ENCODE data around the gene SLC7A8.
"Not testable (repeated sequence)": the region's sequence is repeated elsewhere in the genome, so short reads cannot be mapped to it uniquely, and the experiment has no call there.

SLC7A8 gene

DNA sequence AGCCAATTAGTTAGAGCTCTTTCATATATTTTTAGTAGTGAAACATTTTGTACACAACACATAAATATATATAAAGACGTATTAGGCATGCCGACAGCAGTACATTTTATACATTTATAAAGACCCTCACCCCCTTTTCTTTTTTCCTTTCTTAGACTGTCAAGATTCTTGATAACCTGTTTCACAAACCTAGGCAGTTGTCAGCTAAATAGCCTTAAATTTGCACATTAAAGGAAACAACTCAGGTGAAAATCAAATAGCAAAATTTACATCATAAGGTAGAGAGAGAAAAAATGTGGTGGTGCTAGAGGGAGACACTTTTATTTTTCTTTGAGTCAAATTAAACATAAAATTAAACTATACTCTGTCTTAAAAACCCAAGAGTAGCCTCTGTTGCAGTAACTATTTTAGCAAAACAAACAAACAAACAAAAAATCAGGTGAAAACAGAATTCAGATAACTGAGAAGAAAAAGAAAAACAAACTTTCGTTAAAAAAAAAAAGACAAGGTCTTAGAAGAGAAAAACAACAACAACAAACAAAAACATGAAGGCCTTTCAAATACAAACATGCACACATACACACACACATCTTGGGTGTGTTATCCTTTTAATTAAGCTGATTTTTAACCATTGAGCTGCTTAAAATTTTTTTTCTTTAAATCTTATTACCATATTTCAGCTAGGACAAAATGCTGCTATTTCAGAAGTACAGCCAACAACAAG, 23.1 kb upstream of the SLC7A8 start:
- H3K36me3 ChIP-seq (ENCODE audit: control insufficient read depth, insufficient read depth, low read length), result no peaks in the 10 kb centered on the region
- H3K4me1 ChIP-seq (ENCODE audit: control insufficient read depth, insufficient read depth, low read length), result peaks cover 16% of the 10 kb centered on the region
- H3K9me3 ChIP-seq (ENCODE audit: control insufficient read depth, insufficient read depth, low read length), result no peaks in the 10 kb centered on the region
- no peak overlapping the region for H3K4me3 ChIP-seq (ENCODE audit: low read depth, low read length)
- H3K27me3 ChIP-seq (ENCODE audit: control insufficient read depth, insufficient read depth, low read length), result no peaks in the 10 kb centered on the region
- H3K9ac ChIP-seq (ENCODE audit: low read depth, low read length), result no peak overlapping the region

DNA sequence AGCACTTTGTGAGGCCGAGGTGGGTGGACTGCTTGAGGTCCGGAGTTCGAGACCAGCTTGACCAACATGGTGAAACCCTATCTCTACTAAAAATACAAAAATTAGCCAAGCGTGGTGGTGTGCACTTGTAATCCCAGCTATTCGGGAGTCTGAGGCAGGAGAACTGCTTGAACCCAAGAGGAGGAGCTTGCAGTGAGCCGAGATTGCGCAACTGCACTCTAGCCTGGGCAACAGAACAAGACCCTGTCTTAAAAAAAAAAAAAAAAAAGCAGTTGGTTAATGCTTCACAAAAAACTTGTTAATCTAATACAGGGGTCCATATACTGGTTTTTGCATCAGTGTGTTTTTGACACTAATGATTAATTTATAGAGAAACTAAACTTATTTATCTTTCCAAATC, 18.5 kb upstream of the SLC7A8 start:
- Histone ChIP-seq H3K27me3 (ENCODE audit: control insufficient read depth, insufficient read depth, low read length) (no peaks in the 10 kb centered on the region), H3K4me3 (ENCODE audit: low read depth, low read length) (no peak overlapping the region), H3K36me3 (ENCODE audit: control insufficient read depth, insufficient read depth, low read length) (no peaks in the 10 kb centered on the region), H3K9me3 (ENCODE audit: control insufficient read depth, insufficient read depth, low read length) (no peaks in the 10 kb centered on the region), H3K4me1 (ENCODE audit: control insufficient read depth, insufficient read depth, low read length) (peaks cover 16% of the 10 kb centered on the region), H3K9ac (ENCODE audit: low read depth, low read length) (no peak overlapping the region)

- not testable (repeated sequence) for H3K36me3 ChIP-seq (ENCODE audit: control insufficient read depth, insufficient read depth, low read length); H3K4me3 ChIP-seq (ENCODE audit: low read depth, low read length); H3K27me3 ChIP-seq (ENCODE audit: control insufficient read depth, insufficient read depth, low read length); H3K9ac ChIP-seq (ENCODE audit: low read depth, low read length); H3K9me3 ChIP-seq (ENCODE audit: control insufficient read depth, insufficient read depth, low read length)
- peaks cover 15% of the 10 kb centered on the region for H3K4me1 ChIP-seq (ENCODE audit: control insufficient read depth, insufficient read depth, low read length)
Measured at GRCh38 chr14:23199141-23199540, 15.7 kb upstream of the SLC7A8 start.

DNA sequence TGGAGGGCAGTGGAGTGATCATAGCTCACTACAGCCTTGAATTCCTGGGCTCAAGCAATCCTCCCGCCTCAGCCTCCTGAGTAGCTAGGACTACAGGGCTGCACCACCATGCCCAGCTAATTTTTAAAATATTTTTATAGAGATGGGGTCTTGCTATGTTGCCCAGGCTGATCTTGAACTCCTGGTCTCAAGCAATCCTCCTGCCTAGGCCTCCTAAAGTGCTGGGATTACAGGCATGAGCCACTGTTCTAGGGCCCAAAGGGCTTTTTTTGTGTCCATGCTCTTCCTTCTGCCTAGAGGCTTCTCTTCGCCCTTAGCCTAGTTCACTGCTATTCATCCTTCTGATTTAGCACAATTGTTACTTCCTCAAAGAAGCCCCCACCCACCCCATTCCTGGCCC, 13.0 kb upstream of the SLC7A8 start:
- peaks cover 15% of the 10 kb centered on the region for H3K4me1 ChIP-seq (ENCODE audit: control insufficient read depth, insufficient read depth, low read length)
- not testable (repeated sequence) for H3K9me3 ChIP-seq (ENCODE audit: control insufficient read depth, insufficient read depth, low read length); H3K27me3 ChIP-seq (ENCODE audit: control insufficient read depth, insufficient read depth, low read length); H3K9ac ChIP-seq (ENCODE audit: low read depth, low read length); H3K4me3 ChIP-seq (ENCODE audit: low read depth, low read length); H3K36me3 ChIP-seq (ENCODE audit: control insufficient read depth, insufficient read depth, low read length)

DNA sequence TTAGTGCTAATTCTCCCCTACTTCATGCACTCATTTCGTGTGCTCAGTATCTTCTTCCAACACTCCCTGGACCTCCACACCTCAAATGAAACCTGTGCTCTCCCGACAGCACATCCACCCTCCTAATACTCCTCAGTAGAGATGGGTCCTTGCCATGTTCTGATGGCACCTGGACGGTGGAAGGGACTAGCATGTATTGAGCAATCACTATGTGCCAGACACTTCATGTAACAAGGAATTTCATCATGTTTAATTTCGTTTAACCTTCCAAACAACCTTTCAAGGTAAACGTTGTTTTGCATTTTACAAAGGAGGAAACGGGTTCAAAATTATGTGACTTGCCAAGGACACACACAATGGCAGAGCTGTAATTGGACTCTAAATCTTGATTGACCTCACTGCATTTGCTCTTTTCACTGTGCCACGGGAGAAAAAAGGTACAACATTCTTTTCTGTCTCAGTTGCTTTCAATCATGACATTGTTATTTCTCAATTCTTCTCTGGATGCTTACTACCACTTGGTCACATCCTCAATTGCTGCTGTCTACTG, 12.2 kb upstream of the SLC7A8 start:
- Histone ChIP-seq H3K4me3 (ENCODE audit: low read depth, low read length) (no peak overlapping the region), H3K9ac (ENCODE audit: low read depth, low read length) (no peak overlapping the region), H3K36me3 (ENCODE audit: control insufficient read depth, insufficient read depth, low read length) (no peaks in the 10 kb centered on the region), H3K4me1 (ENCODE audit: control insufficient read depth, insufficient read depth, low read length) (peaks cover 15% of the 10 kb centered on the region), H3K9me3 (ENCODE audit: control insufficient read depth, insufficient read depth, low read length) (no peaks in the 10 kb centered on the region), H3K27me3 (ENCODE audit: control insufficient read depth, insufficient read depth, low read length) (no peaks in the 10 kb centered on the region)

DNA sequence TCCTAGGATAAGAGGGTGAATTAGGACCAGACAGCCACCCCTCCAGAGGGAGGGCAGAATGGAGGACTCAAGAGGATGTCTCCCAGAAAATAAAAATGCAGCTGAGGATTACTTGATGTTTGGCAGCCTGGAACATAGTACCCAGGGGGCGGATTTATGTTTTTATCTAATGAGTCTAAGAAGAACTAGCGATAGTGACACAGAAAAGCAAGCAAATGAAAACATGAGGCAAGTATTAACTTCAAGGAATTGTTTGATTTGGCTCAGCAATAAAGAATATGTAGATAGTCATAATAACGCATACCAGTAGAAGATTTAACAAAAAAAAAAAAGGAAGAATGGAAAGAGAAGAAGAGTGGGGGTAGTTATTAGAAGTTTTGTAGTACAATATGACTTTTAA, 10.0 kb upstream of the SLC7A8 start:
- H3K36me3 ChIP-seq (ENCODE audit: control insufficient read depth, insufficient read depth, low read length), result no peaks in the 10 kb centered on the region
- peaks cover 4% of the 10 kb centered on the region for H3K4me1 ChIP-seq (ENCODE audit: control insufficient read depth, insufficient read depth, low read length)
- no peak overlapping the region for H3K4me3 ChIP-seq (ENCODE audit: low read depth, low read length)
- H3K9me3 ChIP-seq (ENCODE audit: control insufficient read depth, insufficient read depth, low read length), result no peaks in the 10 kb centered on the region
- H3K9ac ChIP-seq (ENCODE audit: low read depth, low read length), result no peak overlapping the region
- no peaks in the 10 kb centered on the region for H3K27me3 ChIP-seq (ENCODE audit: control insufficient read depth, insufficient read depth, low read length)

DNA sequence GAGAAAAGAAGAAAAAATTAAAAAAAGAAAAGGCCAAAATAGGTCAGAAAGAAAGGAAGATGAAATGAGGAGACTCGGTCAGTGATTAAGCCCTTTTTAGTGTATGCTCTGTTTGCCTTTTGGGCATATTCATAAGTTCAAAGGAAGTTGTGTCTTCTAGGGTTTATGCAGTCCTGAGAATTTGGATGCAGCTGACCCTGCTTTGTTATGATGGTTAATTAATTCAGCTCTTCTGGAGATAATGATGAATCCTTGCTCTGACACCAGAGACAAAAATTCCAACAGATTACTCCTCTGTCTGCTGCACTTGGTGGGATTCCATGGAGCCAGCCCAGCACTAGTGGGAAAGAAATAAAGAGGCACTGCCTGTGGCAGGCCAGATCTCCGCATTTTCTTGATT, 4.5 kb upstream of the SLC7A8 start:
- Histone ChIP-seq H3K9me3 (ENCODE audit: control insufficient read depth, insufficient read depth, low read length) (no peaks in the 10 kb centered on the region), H3K9ac (ENCODE audit: low read depth, low read length) (no peak overlapping the region), H3K27me3 (ENCODE audit: control insufficient read depth, insufficient read depth, low read length) (no peaks in the 10 kb centered on the region), H3K4me3 (ENCODE audit: low read depth, low read length) (no peak overlapping the region), H3K4me1 (ENCODE audit: control insufficient read depth, insufficient read depth, low read length) (peaks cover 4% of the 10 kb centered on the region), H3K36me3 (ENCODE audit: control insufficient read depth, insufficient read depth, low read length) (no peaks in the 10 kb centered on the region)

DNA sequence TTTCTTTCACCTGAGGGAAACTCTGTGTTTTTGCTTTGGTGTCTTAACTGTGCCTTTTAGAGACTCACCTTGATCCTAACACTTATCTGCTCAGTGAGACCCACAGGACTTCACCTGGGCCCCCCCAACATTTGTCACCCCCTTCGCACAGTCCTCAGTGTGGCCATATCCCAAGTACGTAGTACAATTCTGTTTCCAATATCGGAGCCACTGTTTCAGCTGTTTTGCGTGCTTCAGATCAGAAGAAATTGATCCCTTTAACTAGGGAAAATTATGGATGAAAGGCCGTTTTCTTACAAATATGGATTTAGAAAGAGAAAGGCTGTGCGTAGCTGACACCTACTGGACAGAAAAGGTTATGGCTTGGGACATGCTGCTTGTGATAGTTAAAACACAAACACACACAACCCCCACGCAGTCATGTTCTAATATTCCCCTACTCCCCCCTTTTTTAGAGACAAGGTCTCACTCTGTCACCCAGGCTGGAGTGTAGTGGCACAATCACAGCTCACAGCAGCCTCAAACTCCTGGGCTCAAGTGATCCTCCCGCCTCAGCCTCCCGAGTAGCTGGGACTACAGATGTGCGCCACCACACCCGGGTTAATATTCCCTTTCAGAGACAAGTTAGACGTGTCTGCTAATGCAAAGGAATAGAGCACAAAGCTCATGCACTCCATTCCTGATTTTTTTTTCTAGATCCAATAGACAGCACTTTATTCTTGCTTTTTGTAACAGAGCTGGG, 3.6 kb upstream of the SLC7A8 start:
- Histone ChIP-seq H3K4me3 (ENCODE audit: low read depth, low read length) (no peak overlapping the region), H3K27me3 (ENCODE audit: control insufficient read depth, insufficient read depth, low read length) (no peaks in the 10 kb centered on the region), H3K9me3 (ENCODE audit: control insufficient read depth, insufficient read depth, low read length) (no peaks in the 10 kb centered on the region), H3K36me3 (ENCODE audit: control insufficient read depth, insufficient read depth, low read length) (no peaks in the 10 kb centered on the region), H3K4me1 (ENCODE audit: control insufficient read depth, insufficient read depth, low read length) (peaks cover 4% of the 10 kb centered on the region), H3K9ac (ENCODE audit: low read depth, low read length) (no peak overlapping the region)

DNA sequence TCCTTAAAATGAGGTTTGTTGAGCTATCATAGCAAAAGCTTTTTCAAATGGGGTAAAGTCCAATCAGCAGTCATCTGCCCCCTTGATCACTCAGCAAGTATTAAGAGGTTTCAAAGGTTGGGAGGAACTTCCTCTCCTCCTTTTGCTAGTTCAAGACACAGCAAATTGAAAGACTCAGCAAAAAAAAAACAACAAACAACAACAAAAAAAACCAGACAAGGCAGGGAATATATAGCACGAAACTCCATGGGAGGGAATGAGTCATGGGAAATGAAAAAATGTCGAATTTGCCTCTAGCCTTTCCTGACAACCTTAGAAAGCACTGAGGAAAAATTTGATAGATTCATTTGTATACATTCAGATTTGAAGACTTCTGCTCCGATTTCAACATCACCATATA, 1.6 kb upstream of the SLC7A8 start:
- peaks cover 8% of the 10 kb centered on the region for H3K4me1 ChIP-seq (ENCODE audit: control insufficient read depth, insufficient read depth, low read length)
- H3K4me3 ChIP-seq (ENCODE audit: low read depth, low read length), result no peak overlapping the region
- no peaks in the 10 kb centered on the region for H3K36me3 ChIP-seq (ENCODE audit: control insufficient read depth, insufficient read depth, low read length)
- no peaks in the 10 kb centered on the region for H3K27me3 ChIP-seq (ENCODE audit: control insufficient read depth, insufficient read depth, low read length)
- H3K9me3 ChIP-seq (ENCODE audit: control insufficient read depth, insufficient read depth, low read length), result no peaks in the 10 kb centered on the region
- H3K9ac ChIP-seq (ENCODE audit: low read depth, low read length), result no peak overlapping the region

DNA sequence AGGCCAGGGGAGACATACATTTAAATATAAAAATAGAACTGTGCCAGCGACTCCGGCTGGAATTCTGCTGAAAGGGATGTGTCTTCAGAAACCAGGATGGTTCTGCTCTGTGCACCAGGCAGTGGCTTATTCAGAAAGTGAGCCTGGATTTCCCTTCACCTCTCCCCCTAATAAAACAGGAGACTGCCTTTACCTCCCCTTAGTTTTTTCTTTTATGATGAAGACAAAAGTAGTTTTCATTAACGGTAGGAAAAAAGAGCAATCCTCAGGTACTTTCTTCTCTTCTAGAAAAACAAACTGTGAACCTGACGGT, 346 bp downstream of the SLC7A8 start:
- Histone ChIP-seq H3K4me1 (ENCODE audit: control insufficient read depth, insufficient read depth, low read length) (peaks cover 10% of the 10 kb centered on the region), H3K27me3 (ENCODE audit: control insufficient read depth, insufficient read depth, low read length) (no peaks in the 10 kb centered on the region), H3K9me3 (ENCODE audit: control insufficient read depth, insufficient read depth, low read length) (no peaks in the 10 kb centered on the region), H3K4me3 (ENCODE audit: low read depth, low read length) (peak overlapping the region; percentile 66), H3K9ac (ENCODE audit: low read depth, low read length) (peak overlapping the region; percentile 82), H3K36me3 (ENCODE audit: control insufficient read depth, insufficient read depth, low read length) (no peaks in the 10 kb centered on the region)

GRCh38 chr14:23182372-23183157, 895 bp downstream of the SLC7A8 start:
- no peaks in the 10 kb centered on the region for H3K9me3 ChIP-seq (ENCODE audit: control insufficient read depth, insufficient read depth, low read length)
- peaks cover 6% of the 10 kb centered on the region for H3K4me1 ChIP-seq (ENCODE audit: control insufficient read depth, insufficient read depth, low read length)
- H3K4me3 ChIP-seq (ENCODE audit: low read depth, low read length), result peak overlapping the region; percentile 66
- H3K9ac ChIP-seq (ENCODE audit: low read depth, low read length), result peak overlapping the region; percentile 82
- no peaks in the 10 kb centered on the region for H3K27me3 ChIP-seq (ENCODE audit: control insufficient read depth, insufficient read depth, low read length)
- H3K36me3 ChIP-seq (ENCODE audit: control insufficient read depth, insufficient read depth, low read length), result no peaks in the 10 kb centered on the region

Data from iPS-15b (cell line).